NCI-H2029 (cell line): ENCODE results near the gene SCN1B.
"Not testable (repeated sequence)": the region's sequence is repeated elsewhere in the genome, so short reads cannot be mapped to it uniquely, and the experiment has no call there.

Source experiments
- DNase-seq: peaks from one replicate; lab custom pipeline; 2025; lab: John Stamatoyannopoulos, UW

Gene SCN1B

DNA sequence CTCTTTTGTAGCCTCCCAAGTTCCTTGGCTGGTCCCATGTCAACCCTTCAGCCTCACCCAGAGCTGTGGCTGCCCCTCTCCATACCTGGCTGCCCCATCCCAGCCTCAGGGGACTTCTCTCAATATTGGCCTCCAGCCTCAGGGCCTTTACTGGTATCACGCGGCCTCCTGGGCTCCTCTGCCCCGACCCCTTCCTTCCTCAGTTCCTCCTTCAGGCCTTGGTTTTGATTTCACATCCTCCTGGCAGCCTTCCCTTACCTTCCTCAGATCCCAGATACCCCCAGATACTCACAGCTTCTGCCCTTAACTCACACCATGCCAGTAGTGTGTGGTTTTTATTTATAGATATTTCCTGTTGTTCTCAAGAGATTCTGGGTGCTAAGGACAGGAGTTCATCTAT is 12.8 kb upstream of the SCN1B start:
- DNase-seq: no peak

DNA sequence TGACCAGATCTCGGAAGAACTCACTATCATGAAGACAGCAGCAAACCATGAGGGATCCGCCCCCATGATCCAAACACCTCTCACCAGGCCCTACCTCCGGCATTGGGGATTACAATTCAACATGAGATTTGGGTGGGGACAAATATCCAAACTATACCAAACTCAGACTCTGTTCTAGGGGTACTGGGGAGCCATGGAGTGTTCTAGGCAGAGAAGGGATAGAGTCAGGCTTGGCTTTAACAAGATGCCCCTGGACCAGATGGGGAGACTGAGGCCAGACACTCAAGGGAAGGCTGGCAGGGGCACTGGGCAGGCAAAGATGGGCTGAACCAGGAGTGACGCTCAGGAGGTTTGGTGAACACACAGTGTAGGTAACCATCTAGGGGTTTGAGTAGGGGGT is 11.9 kb upstream of the SCN1B start:
- no peak for DNase-seq

- DNase-seq: no peak
These were observed 11.1 kb upstream of the SCN1B start for GRCh38 chr19:35019144-35019543.

DNA sequence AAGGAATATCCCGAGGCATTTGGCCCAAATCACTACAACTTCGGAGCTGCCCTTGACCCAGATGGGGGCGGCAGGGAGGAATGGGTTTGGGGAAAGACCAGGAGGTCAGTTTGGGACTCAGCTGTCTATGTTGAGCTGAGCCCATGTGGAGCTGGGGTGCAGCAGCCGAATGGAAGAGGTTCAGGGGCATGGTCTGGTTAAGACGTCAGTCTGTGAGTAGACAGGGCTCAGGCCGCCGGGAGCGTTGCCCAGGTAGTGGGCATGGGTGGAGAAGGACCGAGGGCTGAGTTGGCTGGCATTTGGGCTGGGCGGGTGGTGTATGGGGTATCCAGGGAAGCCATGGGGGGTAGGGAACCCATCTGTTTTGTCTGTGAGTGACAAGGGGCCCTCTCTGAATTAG is 9.3 kb upstream of the SCN1B start:
- DNase-seq: no peak

DNA sequence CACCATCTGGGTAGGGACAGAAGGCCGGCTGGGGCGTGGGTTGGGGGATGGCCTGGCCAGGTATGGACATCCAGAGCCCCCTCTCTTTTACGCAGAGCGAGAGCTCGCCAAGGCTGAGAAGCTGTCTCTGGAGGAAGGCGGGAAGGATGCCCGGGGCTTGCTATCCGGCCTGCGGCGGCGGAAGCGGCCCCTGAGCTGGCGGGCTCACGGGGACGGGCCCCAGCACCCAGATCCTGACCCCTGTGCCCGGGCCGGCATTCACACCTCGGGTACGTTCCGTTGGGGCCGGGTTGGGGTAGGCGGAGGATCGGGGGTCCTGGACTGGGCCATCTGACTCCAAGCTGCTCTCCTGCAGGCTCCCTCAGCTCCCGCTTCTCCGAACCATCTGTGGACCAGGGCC is 8.7 kb upstream of the SCN1B start:
- no peak for DNase-seq

GRCh38 chr19:35022460-35022859 is 7.8 kb upstream of the SCN1B start:
- no peak for DNase-seq

DNA sequence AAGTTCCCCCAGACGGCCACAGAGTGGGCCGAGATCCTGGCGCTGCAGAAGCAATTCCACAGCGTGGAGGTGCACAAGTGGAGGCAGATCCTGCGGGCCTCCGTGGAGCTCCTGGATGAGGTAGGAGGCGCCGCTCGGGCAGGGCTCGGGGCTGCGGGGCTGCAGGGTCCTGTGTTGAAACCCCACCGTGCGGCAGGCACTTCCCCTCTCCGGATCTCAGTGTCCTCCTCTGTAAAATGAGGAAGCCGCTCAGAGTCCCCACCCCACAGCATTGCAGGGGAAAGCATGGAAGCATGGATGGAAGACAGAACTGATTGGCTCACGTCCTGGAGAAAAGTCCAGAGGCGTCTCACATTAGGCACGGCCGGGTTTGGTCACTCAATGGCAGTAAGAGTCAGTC is 6.8 kb upstream of the SCN1B start:
- DNase-seq: no peak

- no peak for DNase-seq
These were observed 6.2 kb upstream of the SCN1B start for GRCh38 chr19:35024095-35024494.

GRCh38 chr19:35025969-35026368 is 4.3 kb upstream of the SCN1B start:
- no peak for DNase-seq

GRCh38 chr19:35026418-35026817 is 3.9 kb upstream of the SCN1B start:
- no peak for DNase-seq

DNA sequence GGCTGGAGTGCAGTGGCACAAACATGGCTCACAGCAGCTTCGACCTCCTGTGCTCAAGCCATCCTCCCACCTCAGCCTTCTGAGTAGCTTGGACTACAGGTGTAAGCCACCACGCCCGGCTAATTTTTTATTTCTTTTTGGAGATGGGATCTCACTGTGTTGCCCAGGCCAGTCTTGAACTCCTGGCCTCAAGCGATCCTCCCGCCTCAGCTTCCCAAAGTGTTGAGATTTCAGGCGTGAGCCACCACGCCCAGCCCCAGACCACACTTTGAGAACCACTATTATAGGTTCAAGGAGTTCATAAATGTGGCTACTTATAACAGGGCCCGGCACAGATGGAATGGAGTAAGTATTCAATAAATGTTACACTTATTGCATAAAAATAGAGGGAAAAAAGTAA is 3.3 kb upstream of the SCN1B start:
- DNase-seq: no peak

DNA sequence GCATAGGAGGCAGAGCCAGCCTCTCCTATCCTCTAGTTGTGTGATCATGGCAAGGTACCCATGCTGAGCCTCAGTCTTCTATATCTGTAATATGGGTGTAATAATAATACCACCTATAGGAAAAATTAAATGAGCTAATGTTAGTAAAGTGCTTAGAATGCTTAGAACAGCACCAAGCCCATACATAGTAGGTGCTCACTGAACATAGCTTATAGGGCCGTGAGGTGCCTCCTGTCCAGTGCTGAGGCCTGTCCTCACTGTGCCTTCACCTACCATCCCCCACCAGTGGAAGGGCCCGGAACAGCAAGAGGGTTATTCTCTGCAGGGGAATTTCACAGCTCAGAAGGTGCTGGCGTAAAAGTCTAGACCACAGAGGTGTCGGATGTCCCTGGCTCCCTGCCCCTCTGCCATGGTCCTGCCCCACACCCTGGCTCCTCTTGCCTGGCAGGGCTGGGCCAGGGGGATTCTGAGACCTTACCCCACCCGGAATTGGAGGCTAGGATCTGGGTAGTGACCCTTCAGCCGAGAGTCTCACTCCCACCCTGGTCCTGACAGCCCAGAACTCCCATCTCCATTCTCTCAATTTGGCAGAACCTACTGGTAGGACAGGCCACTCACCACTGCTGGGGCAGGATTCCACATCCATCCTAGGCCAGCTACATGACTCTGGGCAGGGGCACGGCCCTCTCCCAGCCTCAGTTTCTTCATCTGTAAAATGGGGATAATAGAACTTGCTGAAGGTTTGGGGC is 2.2 kb upstream of the SCN1B start:
- DNase-seq: no peak

DNA sequence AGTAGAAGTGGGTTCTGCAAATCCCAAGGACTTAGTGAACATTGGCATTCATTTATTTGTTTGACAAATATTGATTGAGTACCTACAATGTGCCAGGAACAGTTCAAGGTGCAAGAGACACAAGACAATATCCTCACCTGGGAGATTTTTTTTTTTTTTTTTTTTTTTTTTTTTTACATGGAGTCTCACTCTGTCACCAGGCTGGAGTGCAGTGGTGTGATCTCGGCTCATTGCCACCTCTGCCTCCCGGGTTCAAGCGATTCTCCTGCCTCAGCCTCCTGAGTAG is 1.7 kb upstream of the SCN1B start:
- DNase-seq: not testable (repeated sequence)

GRCh38 chr19:35029275-35029736 is 964 bp upstream of the SCN1B start:
- not testable (repeated sequence) for DNase-seq

GRCh38 chr19:35029737-35030256 is 473 bp upstream of the SCN1B start:
- no peak for DNase-seq

DNA sequence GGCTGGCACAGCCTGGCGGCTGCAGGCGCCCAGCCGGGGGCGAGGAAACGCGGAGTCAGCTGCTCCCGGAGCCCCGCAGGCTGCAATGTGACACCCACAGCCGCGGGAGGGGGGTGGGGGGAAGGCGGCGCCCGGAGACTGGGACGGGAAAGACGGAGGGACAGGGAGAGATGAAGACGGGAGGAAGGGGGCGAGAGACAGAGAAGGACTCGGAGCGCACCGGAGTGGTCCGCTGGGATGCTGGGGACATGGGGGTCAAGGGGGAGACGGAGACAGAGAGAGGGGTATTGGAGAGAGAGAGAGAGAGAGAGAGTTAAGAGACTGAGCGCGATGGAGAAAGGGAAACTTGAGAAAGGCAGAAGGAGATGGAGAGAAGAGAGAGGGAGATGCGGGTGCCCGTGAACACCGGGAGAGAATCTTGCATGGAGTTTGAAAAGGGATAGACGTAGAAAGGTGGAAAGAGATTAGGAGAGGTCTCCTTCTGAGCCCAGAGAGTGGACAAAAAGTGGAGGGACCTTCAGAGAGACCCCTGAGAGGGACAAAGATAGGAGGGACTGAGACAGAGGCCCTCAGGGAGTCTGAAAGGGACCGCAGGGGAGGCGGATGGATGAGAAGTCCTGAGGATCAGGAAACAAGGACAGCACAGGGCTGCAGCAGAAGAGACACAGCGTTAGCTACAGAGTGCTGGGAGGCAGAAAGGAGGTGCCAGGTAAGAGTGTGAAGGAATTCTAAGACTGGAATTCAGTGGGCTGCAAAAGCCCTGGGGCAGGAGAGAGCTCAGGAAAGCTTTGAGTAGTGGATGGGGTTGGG is 1.0 kb downstream of the SCN1B start:
- no peak for DNase-seq

DNA sequence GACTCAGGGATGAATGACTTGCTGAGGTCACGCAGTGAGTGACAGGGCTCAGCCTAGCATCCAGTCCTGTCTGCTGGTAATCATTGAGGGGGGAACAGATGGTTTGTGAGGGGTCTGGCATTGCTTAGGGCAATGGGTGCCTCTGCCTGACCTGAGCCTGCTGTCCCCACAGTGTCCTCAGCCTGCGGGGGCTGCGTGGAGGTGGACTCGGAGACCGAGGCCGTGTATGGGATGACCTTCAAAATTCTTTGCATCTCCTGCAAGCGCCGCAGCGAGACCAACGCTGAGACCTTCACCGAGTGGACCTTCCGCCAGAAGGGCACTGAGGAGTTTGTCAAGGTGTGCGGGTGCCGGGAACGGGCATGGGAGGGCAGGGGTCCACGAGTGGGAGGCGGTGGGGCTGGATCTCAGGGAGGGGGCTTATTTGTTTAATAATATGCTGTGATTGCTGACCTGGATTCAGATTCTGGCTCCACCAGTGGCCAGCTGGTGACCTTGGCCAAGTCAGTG is 2.1 kb downstream of the SCN1B start:
- no peak for DNase-seq

- no peak for DNase-seq
These were observed 3.1 kb downstream of the SCN1B start for GRCh38 chr19:35033067-35034004.

DNA sequence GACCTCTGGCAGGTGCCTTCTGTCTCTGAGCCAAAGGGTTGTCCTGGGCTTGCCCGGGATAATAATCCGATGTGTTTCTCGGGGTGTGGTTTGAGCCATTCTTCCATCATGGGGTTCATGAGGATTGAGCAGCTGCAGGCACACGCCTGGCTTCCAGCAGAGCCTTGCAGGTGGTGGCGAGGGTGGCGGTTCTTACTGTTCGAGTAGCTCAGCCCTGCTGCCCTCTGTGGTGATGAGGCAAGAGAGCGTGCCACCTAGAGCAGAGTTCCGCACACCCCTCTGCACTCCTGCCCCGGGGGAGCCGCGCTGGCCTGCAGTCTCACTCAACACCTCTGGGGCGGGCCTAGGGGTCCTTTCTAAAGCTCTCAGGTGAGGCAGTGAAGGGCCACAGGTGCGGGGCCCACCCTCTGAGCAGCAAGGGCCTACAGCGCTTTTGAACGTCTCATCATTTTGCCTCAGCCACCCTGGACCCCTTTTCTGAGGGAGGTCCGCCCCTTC is 3.8 kb downstream of the SCN1B start:
- no peak for DNase-seq

DNA sequence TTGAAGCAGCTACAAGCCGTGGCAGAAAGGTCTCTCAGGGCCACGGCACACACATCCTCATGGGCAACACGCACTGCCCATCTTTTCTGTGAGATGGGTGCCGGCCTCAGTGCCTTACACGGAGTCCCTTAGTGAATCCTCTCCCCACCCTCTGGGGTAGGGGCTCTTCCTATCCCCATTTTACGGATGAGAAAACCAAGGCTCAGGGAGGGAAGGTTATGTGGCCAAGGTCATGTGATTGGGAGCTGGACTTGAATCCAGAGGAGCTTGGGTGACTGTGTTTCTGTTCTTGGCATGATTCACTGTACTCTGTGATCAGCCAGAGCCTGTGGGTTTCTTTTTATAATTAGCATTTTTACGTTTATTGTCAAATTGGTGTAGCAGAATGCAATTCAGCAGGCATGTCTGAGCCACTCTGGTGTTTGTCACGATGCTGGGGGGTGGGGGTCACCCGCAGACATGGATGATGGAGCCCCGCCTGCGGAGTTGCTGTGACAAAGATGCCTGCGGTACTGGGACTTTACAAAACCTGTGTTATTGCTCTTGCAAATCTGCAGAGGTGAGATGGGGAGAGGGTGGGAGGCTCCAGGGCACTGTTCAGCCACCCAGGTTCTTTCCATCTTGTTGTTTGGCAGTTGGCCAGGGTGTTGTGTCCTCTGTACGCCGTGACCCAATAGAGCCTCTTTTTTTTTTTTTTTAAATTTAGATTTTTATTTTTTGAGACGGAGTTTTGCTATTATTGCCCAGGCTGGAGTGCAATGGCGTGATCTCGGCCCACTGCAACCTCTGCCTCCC is 4.5 kb downstream of the SCN1B start:
- DNase-seq: no peak
